Measurements from ENCODE around the gene DZIP1.
"Not testable (repeated sequence)": the region's sequence is repeated elsewhere in the genome, so short reads cannot be mapped to it uniquely, and the experiment has no call there.

The DZIP1 gene

DNA sequence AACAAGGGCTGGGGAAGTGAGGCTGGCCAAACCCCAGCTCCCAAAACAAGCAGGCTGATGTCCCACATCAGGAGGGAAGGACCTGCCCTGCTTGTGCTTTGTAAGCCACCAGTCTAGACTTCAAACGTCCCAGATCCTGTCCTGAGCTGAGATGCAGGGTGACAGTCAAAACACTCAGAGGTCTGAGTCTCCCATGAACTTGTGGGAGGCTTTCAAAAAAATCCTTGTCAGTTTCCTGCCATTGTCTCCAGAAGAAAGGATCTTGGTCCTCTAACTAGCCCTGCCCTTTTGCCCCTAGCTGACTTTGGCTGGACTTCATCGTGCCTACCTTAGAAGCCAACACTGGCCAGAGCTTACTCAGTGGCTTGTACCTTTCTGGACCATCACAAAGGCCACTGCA, 43.3 kb downstream of the DZIP1 start:
- Histone ChIP-seq H3K27me3 (ENCODE audit: control insufficient read depth in 1 of 2, insufficient read depth in 2 of 2, low read length in 2 of 2) (no peaks in the 10 kb centered on the region), H3K27ac (ENCODE audit: low read depth, low read length) (no peak overlapping the region), H3K4me3 (ENCODE audit: low read depth in 1 of 2, low read length in 2 of 2) (no peak overlapping the region), H3K36me3 (ENCODE audit: insufficient read depth, low read length) (peaks cover 20% of the 10 kb centered on the region), H3K4me1 (ENCODE audit: insufficient read depth, low read length) (no peaks in the 10 kb centered on the region), H3K9ac (ENCODE audit: low read length) (no peak overlapping the region), H3K9me3 (ENCODE audit: low read length) (no peaks in the 10 kb centered on the region)

DNA sequence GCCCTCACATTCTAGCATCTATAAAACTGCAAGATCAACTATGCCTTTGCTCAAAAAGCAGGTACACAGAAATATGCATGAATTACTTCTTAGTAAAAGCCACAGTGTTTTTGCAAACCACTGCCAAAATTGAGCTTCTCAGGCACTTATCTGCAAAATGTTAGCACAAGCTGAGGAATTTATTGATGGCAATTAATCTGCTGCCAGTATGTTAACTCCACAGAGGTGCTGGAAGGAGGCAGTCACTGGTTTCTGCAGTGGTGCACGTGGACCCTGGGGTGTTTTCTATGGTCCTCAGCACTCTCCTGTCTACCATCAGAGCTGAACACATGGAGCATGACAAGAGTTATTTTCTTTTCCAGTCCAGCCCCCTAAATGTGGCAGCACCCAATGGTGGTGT, 47.8 kb downstream of the DZIP1 start:
- no peaks in the 10 kb centered on the region for H3K27me3 ChIP-seq (ENCODE audit: control insufficient read depth in 1 of 2, insufficient read depth in 2 of 2, low read length in 2 of 2)
- H3K36me3 ChIP-seq (ENCODE audit: insufficient read depth, low read length): peaks cover 6% of the 10 kb centered on the region
- no peak overlapping the region for H3K9ac ChIP-seq (ENCODE audit: low read length)
- H3K27ac ChIP-seq (ENCODE audit: low read depth, low read length): no peak overlapping the region
- H3K4me1 ChIP-seq (ENCODE audit: insufficient read depth, low read length): no peaks in the 10 kb centered on the region
- no peak overlapping the region for H3K4me3 ChIP-seq (ENCODE audit: low read depth in 1 of 2, low read length in 2 of 2)
- H3K9me3 ChIP-seq (ENCODE audit: low read length): no peaks in the 10 kb centered on the region

DNA sequence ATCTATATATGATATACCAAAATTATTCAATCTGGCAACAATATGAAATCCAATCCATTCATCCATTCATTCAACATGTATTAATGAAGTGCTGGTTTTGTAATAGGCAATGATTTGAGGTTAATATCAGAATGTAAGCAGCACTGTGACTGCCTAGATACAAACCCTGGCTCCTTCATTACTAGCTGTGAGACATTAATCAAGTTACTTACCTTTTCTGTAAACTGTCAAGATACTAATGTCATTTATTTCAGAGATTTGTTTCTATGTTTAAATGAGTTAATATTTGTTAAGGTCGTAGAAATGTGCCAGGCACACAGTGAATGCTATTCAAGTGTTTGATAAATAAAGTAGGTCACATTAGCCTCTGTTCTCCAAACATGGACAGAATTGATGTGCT, 51.0 kb downstream of the DZIP1 start:
- H3K4me3 ChIP-seq (ENCODE audit: low read depth in 1 of 2, low read length in 2 of 2): no peak overlapping the region
- H3K27ac ChIP-seq (ENCODE audit: low read depth, low read length): no peak overlapping the region
- H3K27me3 ChIP-seq (ENCODE audit: control insufficient read depth in 1 of 2, insufficient read depth in 2 of 2, low read length in 2 of 2): no peaks in the 10 kb centered on the region
- no peaks in the 10 kb centered on the region for H3K4me1 ChIP-seq (ENCODE audit: insufficient read depth, low read length)
- no peaks in the 10 kb centered on the region for H3K9me3 ChIP-seq (ENCODE audit: low read length)
- H3K9ac ChIP-seq (ENCODE audit: low read length): no peak overlapping the region
- H3K36me3 ChIP-seq (ENCODE audit: insufficient read depth, low read length): no peaks in the 10 kb centered on the region

DNA sequence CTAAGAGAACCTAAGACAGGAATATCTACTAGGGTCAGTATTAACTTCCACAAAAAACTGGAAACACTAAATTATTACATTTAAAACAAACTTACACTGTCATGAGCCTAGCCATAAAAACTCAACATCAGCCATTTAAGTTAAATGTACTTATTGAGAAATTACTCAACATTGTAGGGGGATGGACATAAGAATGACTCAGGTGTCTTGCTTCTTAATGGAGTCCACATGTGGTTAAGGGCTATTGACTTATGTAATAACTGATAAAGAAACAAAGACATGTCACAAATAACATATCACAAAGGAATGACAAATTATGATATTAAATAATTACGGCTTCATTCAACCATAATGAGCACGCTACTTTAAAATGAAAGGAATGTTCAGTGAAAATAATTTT, 55.8 kb downstream of the DZIP1 start:
- Histone ChIP-seq H3K9ac (ENCODE audit: low read length) (no peak overlapping the region), H3K36me3 (ENCODE audit: insufficient read depth, low read length) (peaks cover 18% of the 10 kb centered on the region)

DNA sequence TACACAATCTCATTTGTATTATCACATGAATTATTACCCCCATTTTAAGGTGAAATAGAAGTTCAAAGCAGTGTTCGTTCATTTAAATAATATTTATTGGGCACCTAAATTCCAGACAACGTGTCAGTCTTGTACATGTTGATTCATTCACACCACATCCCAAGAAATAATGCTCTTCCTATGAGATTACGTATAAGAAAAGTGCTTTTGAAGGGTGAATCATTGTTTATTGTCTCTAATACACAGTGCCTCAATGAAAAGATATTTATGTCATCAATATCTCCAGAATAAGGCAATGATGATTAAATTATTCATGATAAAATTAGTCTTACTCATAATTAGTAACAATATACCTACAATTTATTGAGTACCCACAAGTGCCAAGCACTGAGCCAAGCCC, 56.4 kb downstream of the DZIP1 start:
- H3K4me1 ChIP-seq (ENCODE audit: insufficient read depth, low read length): no peaks in the 10 kb centered on the region
- H3K9ac ChIP-seq (ENCODE audit: low read length): no peak overlapping the region
- H3K4me3 ChIP-seq (ENCODE audit: low read depth in 1 of 2, low read length in 2 of 2): no peak overlapping the region
- no peaks in the 10 kb centered on the region for H3K27me3 ChIP-seq (ENCODE audit: control insufficient read depth in 1 of 2, insufficient read depth in 2 of 2, low read length in 2 of 2)
- H3K36me3 ChIP-seq (ENCODE audit: insufficient read depth, low read length): peaks cover 18% of the 10 kb centered on the region
- H3K27ac ChIP-seq (ENCODE audit: low read depth, low read length): no peak overlapping the region
- no peaks in the 10 kb centered on the region for H3K9me3 ChIP-seq (ENCODE audit: low read length)

More for the DNA sequence above, 55.8 kb downstream of the DZIP1 start:
- Histone ChIP-seq H3K4me1 (ENCODE audit: insufficient read depth, low read length) (no peaks in the 10 kb centered on the region), H3K9me3 (ENCODE audit: low read length) (no peaks in the 10 kb centered on the region), H3K27ac (ENCODE audit: low read depth, low read length) (no peak overlapping the region), H3K4me3 (ENCODE audit: low read depth in 1 of 2, low read length in 2 of 2) (no peak overlapping the region), H3K27me3 (ENCODE audit: control insufficient read depth in 1 of 2, insufficient read depth in 2 of 2, low read length in 2 of 2) (no peaks in the 10 kb centered on the region)

DNA sequence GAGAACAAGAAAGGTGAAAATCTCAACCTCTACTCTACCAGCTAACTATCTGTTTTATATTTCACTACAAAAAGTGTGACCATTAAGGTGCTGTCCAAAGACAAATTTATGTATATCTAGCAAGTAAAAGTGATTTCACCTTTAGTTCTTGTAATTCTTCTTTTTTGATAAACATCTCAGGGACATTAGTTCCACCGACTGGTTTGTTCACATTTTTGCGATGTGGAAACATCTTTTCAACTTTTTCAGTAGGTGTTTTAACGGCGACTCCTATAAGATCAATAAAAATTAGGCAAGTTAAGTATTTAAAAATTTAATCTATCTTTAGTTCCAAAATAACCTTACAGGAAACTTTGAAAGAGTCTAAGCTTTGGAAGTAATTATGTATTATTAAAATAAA, 58.6 kb downstream of the DZIP1 start:
- H3K9ac ChIP-seq (ENCODE audit: low read length): no peak overlapping the region
- H3K27ac ChIP-seq (ENCODE audit: low read depth, low read length): no peak overlapping the region
- H3K36me3 ChIP-seq (ENCODE audit: insufficient read depth, low read length): peaks cover 30% of the 10 kb centered on the region
- H3K27me3 ChIP-seq (ENCODE audit: control insufficient read depth in 1 of 2, insufficient read depth in 2 of 2, low read length in 2 of 2): no peaks in the 10 kb centered on the region
- no peaks in the 10 kb centered on the region for H3K9me3 ChIP-seq (ENCODE audit: low read length)
- H3K4me3 ChIP-seq (ENCODE audit: low read depth in 1 of 2, low read length in 2 of 2): no peak overlapping the region
- H3K4me1 ChIP-seq (ENCODE audit: insufficient read depth, low read length): no peaks in the 10 kb centered on the region

DNA sequence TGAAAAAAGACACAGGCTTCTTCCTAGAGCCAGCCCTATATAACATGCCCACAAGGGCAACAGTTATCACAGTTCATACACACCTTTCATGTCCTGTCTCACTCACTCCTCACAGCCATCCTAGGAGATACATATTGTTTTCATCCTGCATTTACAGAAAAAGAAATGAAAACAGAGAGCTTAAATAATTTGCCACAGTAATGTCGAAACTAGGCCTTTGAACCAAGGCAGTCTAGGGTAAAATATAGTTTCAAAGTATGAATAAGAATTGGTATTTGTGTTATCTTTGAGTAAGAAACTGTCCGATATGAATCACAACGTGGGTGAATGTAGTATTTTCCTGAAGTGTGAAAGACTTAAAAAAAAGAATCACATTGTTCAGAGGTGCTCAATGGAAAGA, 65.2 kb downstream of the DZIP1 start:
- H3K4me1 ChIP-seq (ENCODE audit: insufficient read depth, low read length): no peaks in the 10 kb centered on the region
- peaks cover 12% of the 10 kb centered on the region for H3K36me3 ChIP-seq (ENCODE audit: insufficient read depth, low read length)
- no peak overlapping the region for H3K27ac ChIP-seq (ENCODE audit: low read depth, low read length)
- no peaks in the 10 kb centered on the region for H3K27me3 ChIP-seq (ENCODE audit: control insufficient read depth in 1 of 2, insufficient read depth in 2 of 2, low read length in 2 of 2)
- H3K9ac ChIP-seq (ENCODE audit: low read length): no peak overlapping the region
- no peaks in the 10 kb centered on the region for H3K9me3 ChIP-seq (ENCODE audit: low read length)
- no peak overlapping the region for H3K4me3 ChIP-seq (ENCODE audit: low read depth in 1 of 2, low read length in 2 of 2)

DNA sequence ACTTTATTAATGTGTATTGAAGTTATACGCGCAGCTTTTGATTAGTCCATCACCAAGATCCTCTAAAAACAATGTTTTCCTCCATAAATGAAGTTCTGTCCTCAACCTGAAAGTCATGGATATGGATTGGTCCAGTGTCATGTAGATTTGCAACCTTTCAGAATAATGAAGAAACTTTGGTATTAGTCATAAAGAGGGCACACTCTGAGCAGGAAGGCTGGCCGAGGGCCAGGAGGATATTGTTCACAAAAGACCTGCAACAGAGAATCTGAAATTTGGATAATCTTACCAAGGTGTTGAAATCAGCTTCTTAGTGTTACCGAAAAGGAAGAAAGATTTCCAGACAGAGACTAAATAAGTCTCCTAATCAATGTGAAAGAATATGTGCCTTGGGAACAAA, 71.3 kb downstream of the DZIP1 start:
- Histone ChIP-seq H3K36me3 (ENCODE audit: insufficient read depth, low read length) (no peaks in the 10 kb centered on the region), H3K27me3 (ENCODE audit: control insufficient read depth in 1 of 2, insufficient read depth in 2 of 2, low read length in 2 of 2) (no peaks in the 10 kb centered on the region), H3K27ac (ENCODE audit: low read depth, low read length) (no peak overlapping the region), H3K9ac (ENCODE audit: low read length) (no peak overlapping the region), H3K4me3 (ENCODE audit: low read depth in 1 of 2, low read length in 2 of 2) (no peak overlapping the region), H3K4me1 (ENCODE audit: insufficient read depth, low read length) (no peaks in the 10 kb centered on the region), H3K9me3 (ENCODE audit: low read length) (no peaks in the 10 kb centered on the region)

DNA sequence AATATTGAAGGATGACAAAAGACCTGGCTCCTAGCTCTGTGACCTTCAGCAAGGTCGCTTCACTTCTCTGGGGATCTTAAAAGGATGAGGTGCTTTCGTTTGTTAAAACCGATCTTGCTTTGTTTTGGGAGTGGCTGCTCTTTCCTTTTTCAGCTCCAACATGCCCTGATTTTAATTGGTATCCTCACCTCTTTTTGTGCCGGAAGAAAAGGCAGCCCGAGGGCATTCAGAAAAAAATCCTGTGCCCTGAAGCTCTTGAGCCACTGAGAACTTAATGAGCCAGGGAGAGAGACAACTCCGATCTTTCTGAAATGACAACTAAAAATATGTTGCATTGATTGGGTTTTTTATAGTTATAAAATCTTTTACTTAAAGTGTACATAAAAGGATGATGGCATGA, 72.6 kb downstream of the DZIP1 start:
- H3K4me3 ChIP-seq (ENCODE audit: low read depth in 1 of 2, low read length in 2 of 2): no peak overlapping the region
- H3K27ac ChIP-seq (ENCODE audit: low read depth, low read length): no peak overlapping the region
- H3K27me3 ChIP-seq (ENCODE audit: control insufficient read depth in 1 of 2, insufficient read depth in 2 of 2, low read length in 2 of 2): no peaks in the 10 kb centered on the region
- H3K9ac ChIP-seq (ENCODE audit: low read length): no peak overlapping the region
- no peaks in the 10 kb centered on the region for H3K4me1 ChIP-seq (ENCODE audit: insufficient read depth, low read length)
- no peaks in the 10 kb centered on the region for H3K9me3 ChIP-seq (ENCODE audit: low read length)
- no peaks in the 10 kb centered on the region for H3K36me3 ChIP-seq (ENCODE audit: insufficient read depth, low read length)

DNA sequence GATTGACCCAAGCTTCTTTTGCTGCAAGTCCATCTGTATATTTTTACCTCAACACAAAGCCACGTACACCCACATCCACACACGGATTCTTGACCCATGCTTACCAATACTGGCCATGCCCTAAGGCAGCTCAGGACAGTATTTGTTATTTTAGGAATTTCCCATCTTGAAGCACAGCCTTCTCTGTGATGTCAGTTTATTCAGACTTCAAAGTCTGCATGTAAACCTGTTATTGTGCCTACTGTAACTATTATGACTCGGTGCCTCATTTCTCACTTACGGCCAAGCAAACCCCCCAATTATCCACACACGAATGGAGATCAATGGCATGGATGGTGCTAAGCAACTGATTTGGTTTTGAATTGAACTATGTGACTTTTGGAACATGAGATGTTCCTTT, 74.5 kb downstream of the DZIP1 start:
- Histone ChIP-seq H3K4me1 (ENCODE audit: insufficient read depth, low read length) (no peaks in the 10 kb centered on the region), H3K36me3 (ENCODE audit: insufficient read depth, low read length) (no peaks in the 10 kb centered on the region), H3K4me3 (ENCODE audit: low read depth in 1 of 2, low read length in 2 of 2) (no peak overlapping the region), H3K27me3 (ENCODE audit: control insufficient read depth in 1 of 2, insufficient read depth in 2 of 2, low read length in 2 of 2) (no peaks in the 10 kb centered on the region), H3K9me3 (ENCODE audit: low read length) (no peaks in the 10 kb centered on the region), H3K27ac (ENCODE audit: low read depth, low read length) (no peak overlapping the region), H3K9ac (ENCODE audit: low read length) (no peak overlapping the region)

DNA sequence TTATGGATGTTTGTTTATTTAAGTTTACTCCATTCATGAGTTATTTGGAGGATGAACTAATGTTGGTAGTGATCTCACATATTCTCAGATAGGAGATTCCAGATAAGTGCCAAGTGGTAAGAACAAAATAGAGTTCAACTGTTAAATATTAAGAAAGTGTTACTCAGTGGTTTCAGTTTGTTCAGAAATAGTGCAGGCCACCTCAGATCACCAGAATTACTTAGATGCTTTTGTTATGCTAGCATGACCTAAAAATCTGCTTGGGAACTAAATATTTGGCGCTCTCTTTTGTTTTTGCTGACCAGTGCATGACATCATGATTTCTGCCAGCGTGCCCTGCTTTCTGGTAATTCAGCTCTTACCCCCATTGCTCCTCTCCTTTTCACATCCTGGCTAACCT, 76.4 kb downstream of the DZIP1 start:
- H3K4me1 ChIP-seq (ENCODE audit: insufficient read depth, low read length): no peaks in the 10 kb centered on the region
- H3K27me3 ChIP-seq (ENCODE audit: control insufficient read depth in 1 of 2, insufficient read depth in 2 of 2, low read length in 2 of 2): no peaks in the 10 kb centered on the region
- H3K4me3 ChIP-seq (ENCODE audit: low read depth in 1 of 2, low read length in 2 of 2): no peak overlapping the region
- H3K36me3 ChIP-seq (ENCODE audit: insufficient read depth, low read length): no peaks in the 10 kb centered on the region
- no peak overlapping the region for H3K27ac ChIP-seq (ENCODE audit: low read depth, low read length)
- no peak overlapping the region for H3K9ac ChIP-seq (ENCODE audit: low read length)
- H3K9me3 ChIP-seq (ENCODE audit: low read length): no peaks in the 10 kb centered on the region

DNA sequence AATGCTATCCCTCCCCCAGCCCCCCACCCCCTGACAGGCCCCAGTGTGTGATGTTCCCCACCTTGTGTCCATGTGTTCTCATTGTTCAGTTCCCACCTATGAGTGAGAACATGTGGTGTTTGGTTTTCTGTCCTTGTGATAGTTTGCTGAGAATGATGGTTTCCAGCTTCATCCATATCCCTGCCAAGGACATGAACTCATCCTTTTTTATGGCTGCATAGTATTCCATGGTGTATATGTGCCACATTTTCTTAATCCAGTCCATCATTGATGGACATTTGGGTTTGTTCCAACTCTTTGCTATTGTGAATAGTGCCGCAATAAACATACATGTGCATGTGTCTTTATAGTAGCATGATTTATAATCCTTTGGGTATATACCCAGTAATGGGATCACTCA, 78.7 kb downstream of the DZIP1 start:
- not testable (repeated sequence) for H3K4me1 ChIP-seq (ENCODE audit: insufficient read depth, low read length); H3K27me3 ChIP-seq (ENCODE audit: control insufficient read depth in 1 of 2, insufficient read depth in 2 of 2, low read length in 2 of 2); H3K36me3 ChIP-seq (ENCODE audit: insufficient read depth, low read length); H3K4me3 ChIP-seq (ENCODE audit: low read depth in 1 of 2, low read length in 2 of 2); H3K9me3 ChIP-seq (ENCODE audit: low read length); H3K9ac ChIP-seq (ENCODE audit: low read length); H3K27ac ChIP-seq (ENCODE audit: low read depth, low read length)

Data from muscle layer of colon (tissue), 2 donors.